ENCODE measurements around the gene WWTR1. TPM values are rescaled to one million over a fixed set of nuclear protein-coding genes. Genes with fewer than 3 reads are reported as not detected.

WWTR1 gene
- total and polyA plus RNA-seq, 2 of the 4 experiments (the other 2 are of a cell fraction) = 38.9 to 65.3 TPM

DNA sequence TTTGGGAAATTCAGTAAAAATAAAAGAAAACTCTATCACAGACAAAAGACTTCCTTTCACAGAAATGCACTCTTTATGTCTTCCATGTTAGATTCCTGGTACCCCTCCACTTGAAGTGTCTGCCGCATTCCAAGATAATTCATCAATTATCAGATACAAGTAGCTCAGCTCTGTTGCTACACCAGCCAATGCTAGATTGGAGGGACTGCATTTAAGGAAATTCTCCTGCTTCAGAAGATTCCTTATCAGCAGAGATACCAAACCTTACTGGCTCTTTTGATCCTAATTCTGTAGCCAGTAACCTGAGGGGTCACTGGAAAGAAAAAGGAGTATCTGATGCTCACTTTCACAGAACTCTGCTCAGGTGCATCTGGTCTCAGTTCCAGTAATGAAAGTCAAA lies 119.5 kb downstream of the WWTR1 start:
- H4K91ac ChIP-seq (ENCODE audit: insufficient read depth, low read depth, low read length) = no peak overlapping the region
- ChIA-PET CTCF (no interaction called here), POLR2A (ENCODE audit: unreplicated experiment) (no interaction called here)
- no peak overlapping the region for H3K4me2 ChIP-seq (ENCODE audit: low read depth, low read length)
- dilution Hi-C loops (cut with HindIII; ENCODE audit: low sequenced_read_pairs, unreplicated experiment) (no loop called here), intact Hi-C loops (cut with micrococcal nuclease) (no loop called here), in situ Hi-C loops (cut with MboI; ENCODE audit: low sequenced_read_pairs) (no loop called here)
- H3K56ac ChIP-seq (ENCODE audit: extremely low read depth, insufficient read depth, low read length) = no peak overlapping the region
- peak overlapping the region; percentile 61; the same call in 1 of the 2 replicates for H3K23ac ChIP-seq (ENCODE audit: low read depth, low read length)
- H2AFZ ChIP-seq (replicated peaks; ENCODE audit: low read length, poor library complexity) = no peak overlapping the region
- peaks cover 3% of the 10 kb centered on the region; the same call in 1 of the 2 replicates for H4K20me1 ChIP-seq (ENCODE audit: insufficient read depth, low read length)
- no peak overlapping the region for H2AK9ac ChIP-seq (replicated peaks; ENCODE audit: low read depth, low read length, poor library complexity)
- H2BK20ac ChIP-seq (ENCODE audit: low read depth, low read length) = no peak overlapping the region
- H3K14ac ChIP-seq (replicated peaks; ENCODE audit: low read depth, low read length) = peak overlapping the region; percentile 1; the same call in 1 of the 2 replicates
- H3K27me3 ChIP-seq (ENCODE audit: control insufficient read depth, insufficient read depth, low read length) = no peaks in the 10 kb centered on the region
- peak overlapping the region; percentile 18 for H2BK5ac ChIP-seq (ENCODE audit: low read depth, low read length, poor library complexity, severe bottlenecking)
- H3K9me3 ChIP-seq (ENCODE audit: control insufficient read depth, insufficient read depth, low read length) = no peaks in the 10 kb centered on the region
- peaks cover 18% of the 10 kb centered on the region for H3K9me1 ChIP-seq (ENCODE audit: insufficient read depth, low read length)
- no peak overlapping the region for H3K9ac ChIP-seq (ENCODE audit: low read depth, low read length)
- peak overlapping the region; percentile 4; the same call in 1 of the 2 replicates for H2AK5ac ChIP-seq (ENCODE audit: low read depth, low read length)
- no peak overlapping the region for H3K27ac ChIP-seq (ENCODE audit: insufficient read depth, low read length)
- no peak for ATAC-seq (ENCODE audit: low read depth)
- no TSS peak for BruUV-seq (replicated peaks)
- H3K4me3 ChIP-seq (ENCODE audit: insufficient read depth, low read depth, low read length) = no peak overlapping the region
- H2BK120ac ChIP-seq (ENCODE audit: low read depth, low read length) = no peak overlapping the region
- 0 out of 2 replicates have a peak overlapping the region, but pooled peaks have one; percentile 3 for H3K4ac ChIP-seq (ENCODE audit: low read depth, low read length)
- DNase-seq = no peak
- H2BK15ac ChIP-seq (ENCODE audit: low read depth, low read length) = no peak overlapping the region
- no peak overlapping the region for H4K8ac ChIP-seq (ENCODE audit: low read depth in 2 of 2, low read length in 2 of 2)
- TF ChIP-seq CHD1 (IDR thresholded peaks at IDR 0.05; ENCODE audit: low read depth, low read length) (no peak), RFX5 (IDR thresholded peaks at IDR 0.05; ENCODE audit: low read depth, low read length) (no peak), RAD21 (IDR thresholded peaks at IDR 0.05; ENCODE audit: low read length) (no peak), NFE2L2 (IDR thresholded peaks at IDR 0.05; ENCODE audit: low read depth, low read length) (no peak), MAFK (IDR thresholded peaks at IDR 0.05; ENCODE audit: low read depth, low read length) (no peak), POLR2A (IDR thresholded peaks at IDR 0.05; ENCODE audit: low read depth, low read length) (no peak), MXI1 (IDR thresholded peaks at IDR 0.05; ENCODE audit: borderline replicate concordance, low read depth, low read length) (no peak), SMC3 (IDR thresholded peaks at IDR 0.05; ENCODE audit: low read depth, low read length) (no peak), MAZ (IDR thresholded peaks at IDR 0.05; ENCODE audit: borderline replicate concordance, low read depth, low read length) (no peak), BHLHE40 (IDR thresholded peaks at IDR 0.05; ENCODE audit: low read depth, low read length) (no peak), FOS (IDR thresholded peaks at IDR 0.05; ENCODE audit: low read depth, low read length) (no peak), USF2 (IDR thresholded peaks at IDR 0.05; ENCODE audit: low read depth, low read length) (no peak), CEBPB (IDR thresholded peaks at IDR 0.05; ENCODE audit: low read depth, low read length) (no peak), RCOR1 (IDR thresholded peaks at IDR 0.05; ENCODE audit: insufficient replicate concordance, low read length) (no peak)
- TF ChIP-seq, protein P1, sequence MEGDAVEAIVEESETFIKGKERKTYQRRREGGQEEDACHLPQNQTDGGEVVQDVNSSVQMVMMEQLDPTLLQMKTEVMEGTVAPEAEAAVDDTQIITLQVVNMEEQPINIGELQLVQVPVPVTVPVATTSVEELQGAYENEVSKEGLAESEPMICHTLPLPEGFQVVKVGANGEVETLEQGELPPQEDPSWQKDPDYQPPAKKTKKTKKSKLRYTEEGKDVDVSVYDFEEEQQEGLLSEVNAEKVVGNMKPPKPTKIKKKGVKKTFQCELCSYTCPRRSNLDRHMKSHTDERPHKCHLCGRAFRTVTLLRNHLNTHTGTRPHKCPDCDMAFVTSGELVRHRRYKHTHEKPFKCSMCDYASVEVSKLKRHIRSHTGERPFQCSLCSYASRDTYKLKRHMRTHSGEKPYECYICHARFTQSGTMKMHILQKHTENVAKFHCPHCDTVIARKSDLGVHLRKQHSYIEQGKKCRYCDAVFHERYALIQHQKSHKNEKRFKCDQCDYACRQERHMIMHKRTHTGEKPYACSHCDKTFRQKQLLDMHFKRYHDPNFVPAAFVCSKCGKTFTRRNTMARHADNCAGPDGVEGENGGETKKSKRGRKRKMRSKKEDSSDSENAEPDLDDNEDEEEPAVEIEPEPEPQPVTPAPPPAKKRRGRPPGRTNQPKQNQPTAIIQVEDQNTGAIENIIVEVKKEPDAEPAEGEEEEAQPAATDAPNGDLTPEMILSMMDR (conservative IDR thresholded peaks at IDR 0.05; ENCODE audit: low read depth, low read length) = no peak
- TF ChIP-seq, protein P2, sequence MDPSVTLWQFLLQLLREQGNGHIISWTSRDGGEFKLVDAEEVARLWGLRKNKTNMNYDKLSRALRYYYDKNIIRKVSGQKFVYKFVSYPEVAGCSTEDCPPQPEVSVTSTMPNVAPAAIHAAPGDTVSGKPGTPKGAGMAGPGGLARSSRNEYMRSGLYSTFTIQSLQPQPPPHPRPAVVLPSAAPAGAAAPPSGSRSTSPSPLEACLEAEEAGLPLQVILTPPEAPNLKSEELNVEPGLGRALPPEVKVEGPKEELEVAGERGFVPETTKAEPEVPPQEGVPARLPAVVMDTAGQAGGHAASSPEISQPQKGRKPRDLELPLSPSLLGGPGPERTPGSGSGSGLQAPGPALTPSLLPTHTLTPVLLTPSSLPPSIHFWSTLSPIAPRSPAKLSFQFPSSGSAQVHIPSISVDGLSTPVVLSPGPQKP (IDR thresholded peaks at IDR 0.05; ENCODE audit: borderline replicate concordance, low read depth, low read length) = no peak
- no CpG with 5 or more reads among the region's 1 CpG for WGBS, 2 experiments (ENCODE audit: extremely low coverage in 2 of 2, insufficient read length in 1 of 2)
- no peak overlapping the region for H3K18ac ChIP-seq (ENCODE audit: low read depth, low read length)
- peaks cover 14% of the 10 kb centered on the region for H3K36me3 ChIP-seq (ENCODE audit: control insufficient read depth, insufficient read depth, low read length)
- peaks cover 36 to 76% of the 10 kb centered on the region in 2 experiments for H3K79me1 ChIP-seq (ENCODE audit: low read depth in 1 of 2, low read length in 2 of 2)
- H3K4me1 ChIP-seq (ENCODE audit: control insufficient read depth, insufficient read depth, low read length) = peaks cover 39% of the 10 kb centered on the region
- no peak overlapping the region for H4K5ac ChIP-seq (ENCODE audit: low read depth, low read length)

Measured in IMR-90 (cell line).